Testis (tissue), 3 donors: ENCODE results near the gene JUP. TPM values are rescaled to one million over a fixed set of nuclear protein-coding genes. Genes with fewer than 3 reads are reported as not detected.
A peak's percentile ranks its signal among the peaks of the same experiment; 100 is the strongest.

Experiments used
- DNase-seq: peaks from one replicate; pipeline ENCODE4 v3.0.0-alpha.2; 2019
- H3K27ac ChIP-seq, 2 donors: fragments of 200-600 bp; sonication (generic); one replicate each; pipeline ENCODE4 v1.5.1; 2019
- H3K27me3 ChIP-seq: fragments of 200-600 bp; sonication (generic); one replicate; pipeline ENCODE4 v1.5.1; 2019
- H3K36me3 ChIP-seq: fragments of 200-600 bp; sonication (generic); one replicate; pipeline ENCODE4 v1.5.1; 2017; ENCODE audit warnings: low read depth; ENCODE audit errors: missing control alignments
- H3K4me1 ChIP-seq: fragments of 200-600 bp; sonication (generic); one replicate; pipeline ENCODE4 v1.5.1; 2019
- H3K4me3 ChIP-seq, 2 donors: fragments of 200-600 bp; sonication (generic); one replicate each; pipeline ENCODE4 v1.5.1; 2017 to 2019
- H3K9me3 ChIP-seq: fragments of 200-600 bp; sonication (generic); one replicate; pipeline ENCODE4 v1.5.1; 2017
- POLR2A ChIP-seq: fragments of 450-650 bp; IDR thresholded peaks from one replicate; pipeline ENCODE4 v1.6.1; 2017; ENCODE audit warnings: antibody characterized with exemption, mild to moderate bottlenecking, moderate library complexity
- WGBS, 2 donors: methylation state at CpG; one replicate each; pipeline ENCODE4 v1.1.5; 2018; 5-methylcytosine and 5-hydroxymethylcytosine counted together
- intact Hi-C: fragments of 100-400 bp; cut with DNase I; formaldehyde crosslinking; loops from one replicate; pipeline ENCODE4 v1.15.1; 2023; ENCODE audit warnings: low total_unique reads
- polyA plus RNA-seq: library from polyadenylated mRNA; stranded (reverse); fragments of 350-450 nt; fragmentation: Illumina TruSeq; extraction: RNeasy Lipid Tissue Mini Kit (QIAGEN cat#74804); gene quantifications from one replicate; pipeline ENCODE4 v1.2.3, GENCODE V29; 2014; ENCODE audit warnings: low read depth, low replicate concordance; ENCODE audit not compliant: insufficient read depth
- total RNA-seq, 2 donors: library from RNA; depleted of rRNA; stranded (reverse); fragments of >200 nt; gene quantifications; one replicate each; pipeline ENCODE4 v1.2.3, GENCODE V29; 2016
- TF ChIP-seq, protein P1 (sequence below), 3 experiments: fragments of 450-650 bp in 2 of 3; fragments of 200-600 bp in 1 of 3; sonication (generic) in 1 of 3; IDR thresholded peaks; one replicate each; pipeline ENCODE4 v1.5.1; 2016 to 2019; ENCODE audit warnings: antibody characterized with exemption in 3 of 3, mild to moderate bottlenecking in 2 of 3, moderate library complexity in 1 of 3

The JUP gene
- total and polyA plus RNA-seq, 3 donors from 2014 or later = 22.5 to 38.9 (median 36.8) TPM

DNA sequence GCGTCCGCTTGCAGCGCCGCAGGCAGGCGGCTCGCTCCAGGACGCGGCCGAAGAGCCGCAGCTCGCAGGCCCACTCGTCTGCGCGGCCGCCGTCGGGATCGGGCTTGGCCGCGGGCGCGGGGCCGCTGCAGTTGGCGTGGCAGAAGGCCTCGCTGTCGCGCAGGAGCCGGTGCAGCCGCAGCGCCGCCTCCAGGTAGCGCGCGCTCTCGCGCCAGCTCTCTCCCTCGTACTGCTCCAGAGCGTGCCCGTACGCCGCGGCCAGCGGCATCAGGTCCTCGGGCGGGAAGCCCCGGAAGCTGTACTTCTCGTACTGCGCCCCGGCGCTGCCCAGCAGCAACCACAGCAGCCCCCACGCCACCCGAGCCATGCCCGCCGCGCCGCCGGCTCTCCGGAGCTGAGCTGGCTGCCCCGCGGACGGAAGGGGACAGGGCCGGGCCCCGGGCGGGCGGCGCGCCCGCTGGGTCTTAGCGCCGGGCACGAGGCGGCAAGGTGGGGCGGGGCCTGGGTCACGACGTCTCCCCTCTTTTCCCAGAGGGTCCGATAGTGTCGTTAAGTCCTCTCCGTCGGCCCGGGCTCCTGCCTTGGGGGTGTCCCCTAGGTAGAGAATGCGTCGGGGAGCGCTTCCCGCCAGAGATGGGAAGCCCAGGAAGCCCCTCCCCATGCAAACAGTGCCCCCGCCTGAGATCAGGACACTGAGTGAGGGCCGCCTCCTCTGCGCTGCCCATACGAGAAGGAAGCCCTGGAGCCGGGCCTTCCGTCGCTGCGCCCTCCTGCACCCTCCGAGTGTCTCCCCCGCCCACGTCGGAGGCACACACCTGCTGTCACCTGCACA is 25.3 kb upstream of the JUP start, which contains the start of gene P3H4:
Gene P3H4, minus strand, starts transcription at position 401 of the 832 bp plus-strand sequence. Its CDS starts 34 bp downstream, at position 367.
- Histone ChIP-seq H3K9me3 (no peaks in the 10 kb centered on the region), H3K27ac (peak within 1 kb of the TSS; percentile 24 to 67), H3K4me1 (peaks cover 17% of the 10 kb centered on the region), H3K27me3 (no peaks in the 10 kb centered on the region), H3K36me3 (no peaks in the 10 kb centered on the region), H3K4me3 (peak within 1 kb of the TSS; percentile 74 to 77)
- TF ChIP-seq, protein P1, sequence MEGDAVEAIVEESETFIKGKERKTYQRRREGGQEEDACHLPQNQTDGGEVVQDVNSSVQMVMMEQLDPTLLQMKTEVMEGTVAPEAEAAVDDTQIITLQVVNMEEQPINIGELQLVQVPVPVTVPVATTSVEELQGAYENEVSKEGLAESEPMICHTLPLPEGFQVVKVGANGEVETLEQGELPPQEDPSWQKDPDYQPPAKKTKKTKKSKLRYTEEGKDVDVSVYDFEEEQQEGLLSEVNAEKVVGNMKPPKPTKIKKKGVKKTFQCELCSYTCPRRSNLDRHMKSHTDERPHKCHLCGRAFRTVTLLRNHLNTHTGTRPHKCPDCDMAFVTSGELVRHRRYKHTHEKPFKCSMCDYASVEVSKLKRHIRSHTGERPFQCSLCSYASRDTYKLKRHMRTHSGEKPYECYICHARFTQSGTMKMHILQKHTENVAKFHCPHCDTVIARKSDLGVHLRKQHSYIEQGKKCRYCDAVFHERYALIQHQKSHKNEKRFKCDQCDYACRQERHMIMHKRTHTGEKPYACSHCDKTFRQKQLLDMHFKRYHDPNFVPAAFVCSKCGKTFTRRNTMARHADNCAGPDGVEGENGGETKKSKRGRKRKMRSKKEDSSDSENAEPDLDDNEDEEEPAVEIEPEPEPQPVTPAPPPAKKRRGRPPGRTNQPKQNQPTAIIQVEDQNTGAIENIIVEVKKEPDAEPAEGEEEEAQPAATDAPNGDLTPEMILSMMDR (IDR thresholded peaks at IDR 0.05) = peak; percentile 58 to 66 (median 62)
- no peak for TF ChIP-seq POLR2A
- 0% methylated on average over 6 to 81 of the region's 96 CpGs for WGBS, 2 donors
- peak; percentile 88 for DNase-seq
- intact Hi-C loops = no loop called here

DNA sequence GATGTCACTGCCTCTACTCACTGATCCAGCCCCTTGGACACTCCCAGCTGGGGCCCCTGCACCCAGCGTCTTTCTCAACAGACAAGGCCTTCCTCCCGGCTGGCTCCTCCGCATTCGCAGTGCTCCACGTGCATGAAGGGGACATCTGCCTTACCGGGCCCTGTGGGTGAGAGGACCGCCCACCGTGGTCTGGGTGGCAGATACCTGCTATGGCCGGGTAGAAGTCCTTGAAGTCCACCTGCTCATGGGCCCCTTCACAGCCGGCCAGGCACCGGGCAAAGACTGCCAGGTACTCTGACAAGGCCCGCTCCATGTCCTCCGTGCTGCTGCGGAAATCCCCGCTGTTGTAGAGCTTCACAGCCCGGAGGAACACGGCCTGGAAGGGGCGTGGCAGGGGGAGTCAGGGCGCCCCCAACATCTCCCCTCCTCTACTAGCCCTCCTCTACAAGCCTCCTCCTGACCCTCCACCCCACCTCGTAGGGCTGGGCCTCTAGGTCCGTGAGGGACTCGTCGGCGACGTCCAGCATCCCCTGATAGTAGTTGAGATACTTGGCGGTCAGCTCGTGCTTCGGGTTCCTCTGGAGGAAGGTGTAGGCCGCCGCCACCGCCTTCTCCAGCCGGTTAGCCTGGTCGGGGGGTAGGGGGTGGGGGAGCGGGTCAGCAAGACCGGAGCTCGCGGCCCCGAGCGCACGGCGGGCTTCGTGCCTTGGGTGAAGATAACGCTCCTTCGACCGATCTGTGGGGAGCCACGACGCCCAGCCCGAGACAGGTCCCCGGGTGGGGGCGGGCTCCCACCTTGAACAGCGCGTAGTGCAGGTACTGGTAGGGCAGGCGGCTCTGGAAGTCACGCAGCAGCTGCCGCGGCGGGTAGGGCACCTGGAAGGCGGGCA is 24.4 kb upstream of the JUP start:
- intact Hi-C loops = no loop called here
- peak overlapping the region; percentile 24 to 64 for H3K27ac ChIP-seq
- peaks cover 17% of the 10 kb centered on the region for H3K4me1 ChIP-seq
- 24 to 30% methylated on average over 26 to 41 of the region's 58 CpGs for WGBS, 2 donors
- H3K27me3 ChIP-seq = no peaks in the 10 kb centered on the region
- H3K9me3 ChIP-seq = no peaks in the 10 kb centered on the region
- H3K36me3 ChIP-seq = no peaks in the 10 kb centered on the region
- DNase-seq = no peak
- peak overlapping the region; percentile 74 to 77 for H3K4me3 ChIP-seq
- no peak for TF ChIP-seq POLR2A
- TF ChIP-seq, protein P1 (IDR thresholded peaks at IDR 0.05) = no peak

DNA sequence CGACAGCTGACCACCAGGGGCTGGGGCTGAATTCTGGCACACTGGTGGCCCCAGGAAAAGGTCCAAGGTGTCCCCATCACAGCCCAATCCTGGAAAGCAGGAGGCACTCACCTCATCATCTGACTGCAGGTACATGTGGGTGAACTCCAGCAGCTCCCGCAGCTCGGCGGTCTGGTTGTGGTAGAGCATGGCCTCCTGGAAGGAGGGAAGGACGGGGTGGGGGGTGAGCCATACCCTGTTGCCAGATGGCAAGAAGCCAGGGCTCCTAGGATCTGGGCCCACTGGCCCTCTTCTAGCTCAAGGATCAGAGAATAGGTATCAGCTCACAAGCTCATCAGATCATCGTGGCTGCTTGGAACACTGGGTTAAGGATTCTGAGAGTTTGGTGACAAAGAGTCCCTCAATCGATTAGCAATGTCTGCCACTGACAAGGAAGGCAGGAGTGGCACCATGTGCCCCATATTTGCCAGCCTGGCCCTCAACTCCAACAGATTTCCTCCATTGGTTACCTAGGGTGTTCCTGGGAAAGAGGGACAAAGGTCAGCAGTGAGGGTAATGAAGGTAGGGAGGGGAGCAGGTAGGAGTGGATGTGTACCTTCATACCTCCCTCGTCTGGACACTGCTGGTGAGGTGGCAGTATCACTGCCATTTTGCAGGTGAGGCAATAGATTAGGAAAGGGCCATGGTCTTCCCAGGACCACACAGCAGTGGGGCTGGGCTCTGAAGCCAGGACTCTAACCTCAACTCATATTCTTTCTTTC is 20.4 kb upstream of the JUP start:
- H3K4me1 ChIP-seq = peaks cover 9% of the 10 kb centered on the region
- H3K36me3 ChIP-seq = no peaks in the 10 kb centered on the region
- no peaks in the 10 kb centered on the region for H3K9me3 ChIP-seq
- no peaks in the 10 kb centered on the region for H3K27me3 ChIP-seq
- H3K4me3 ChIP-seq = no peak overlapping the region
- H3K27ac ChIP-seq = no peak overlapping the region
- intact Hi-C loops = no loop called here
- no peak for DNase-seq
- TF ChIP-seq, protein P1 (IDR thresholded peaks at IDR 0.05) = no peak
- no peak for TF ChIP-seq POLR2A
- WGBS, 2 donors = 90 to 92% methylated on average over 2 to 8 of the region's 8 CpGs

DNA sequence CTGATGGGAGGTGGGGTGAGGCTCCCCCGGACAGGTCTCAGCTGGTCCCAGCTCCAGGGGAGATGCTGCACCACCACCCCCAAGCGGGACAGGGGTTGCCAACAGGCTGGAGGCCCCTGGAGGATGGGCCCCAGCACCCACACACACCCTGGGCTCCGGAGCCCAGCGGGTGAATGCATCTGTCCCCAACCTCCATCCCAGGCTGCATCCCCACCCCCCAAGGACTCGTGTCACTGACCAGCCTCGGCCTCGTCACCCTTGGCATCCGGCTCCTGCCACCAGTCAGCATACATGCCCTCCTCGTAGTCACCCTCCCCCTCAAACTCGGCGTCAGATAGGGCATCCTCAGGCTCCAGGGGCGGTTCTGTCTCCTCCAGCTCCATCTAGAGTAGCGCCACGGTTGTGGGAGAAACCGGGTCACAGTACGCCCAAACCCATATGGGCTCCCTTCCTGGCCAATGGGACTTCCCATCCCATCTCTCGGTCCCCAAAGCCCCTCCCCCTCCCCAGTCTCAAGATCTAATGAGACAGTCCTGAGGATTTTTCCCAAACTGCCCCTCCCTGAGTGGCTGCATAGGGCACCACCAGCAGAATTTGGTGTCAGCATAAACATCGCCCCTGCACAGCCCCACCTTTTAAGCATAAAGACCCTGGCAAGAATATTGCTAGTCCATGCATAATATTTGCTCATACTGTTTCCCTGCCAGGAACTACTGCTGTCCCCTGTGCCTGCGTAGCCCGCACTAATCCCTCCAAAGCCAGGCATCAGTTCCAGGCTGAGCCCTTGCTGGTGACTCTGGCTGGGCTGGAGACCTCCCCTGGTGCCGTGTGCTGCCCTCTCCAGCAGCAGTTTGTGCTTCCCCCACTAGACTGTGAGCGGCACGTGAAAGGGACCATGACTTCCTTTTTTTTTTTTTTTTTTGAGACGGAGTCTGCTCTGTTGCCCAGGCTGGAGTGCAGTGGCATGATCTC is 16.8 kb upstream of the JUP start:
- Histone ChIP-seq H3K4me3 (no peak overlapping the region), H3K27me3 (no peaks in the 10 kb centered on the region), H3K36me3 (no peaks in the 10 kb centered on the region), H3K4me1 (peaks cover 6% of the 10 kb centered on the region), H3K9me3 (no peaks in the 10 kb centered on the region), H3K27ac (no peak overlapping the region)
- intact Hi-C loops = no loop called here
- 78 to 79% methylated on average over 15 to 24 of the region's 24 CpGs for WGBS, 2 donors
- DNase-seq = no peak
- no peak for TF ChIP-seq POLR2A
- TF ChIP-seq, protein P1 (IDR thresholded peaks at IDR 0.05) = no peak
